GM23338 (cell line): Measurements from ENCODE around the gene ASB2. TPM values are rescaled to one million over a fixed set of nuclear protein-coding genes. Genes with fewer than 3 reads are reported as not detected.

Source experiments
- ATAC-seq: fragments of 200-7000 bp; cut with Tn5 transposase; 3 replicates; pipeline ENCODE4 v1.9.1; 2020
- DNase-seq: peaks from one replicate; pipeline ENCODE4 v3.0.0-alpha.2; 2015; ENCODE audit warnings: low spot score
- H2AFZ ChIP-seq: fragments of 200-600 bp; sonication (generic); 2 replicates; pipeline ENCODE4 v1.8.0; 2016; ENCODE audit warnings: antibody characterized with exemption, mild to moderate bottlenecking, moderate library complexity
- H3F3A ChIP-seq: fragments of 200-600 bp; sonication (generic); replicated peaks from 2 replicates; pipeline ENCODE4 v1.8.0; 2017; ENCODE audit warnings: antibody characterized with exemption, mixed run types, low read depth
- H3K27ac ChIP-seq: fragments of 200-600 bp; sonication (generic); 2 replicates; pipeline ENCODE4 v1.6.1; 2016; ENCODE audit warnings: low read depth
- H3K27me3 ChIP-seq: fragments of 200-600 bp; sonication (generic); 2 replicates; pipeline ENCODE4 v1.8.0; 2016; ENCODE audit warnings: mild to moderate bottlenecking, mixed run types, moderate library complexity; ENCODE audit not compliant: insufficient read depth
- H3K36me3 ChIP-seq: fragments of 200-600 bp; sonication (generic); 2 replicates; pipeline ENCODE4 v1.8.0; 2016; ENCODE audit warnings: mild to moderate bottlenecking; ENCODE audit not compliant: insufficient read depth
- H3K4me1 ChIP-seq: fragments of 200-600 bp; sonication (generic); 2 replicates; pipeline ENCODE4 v1.8.0; 2016; ENCODE audit warnings: mild to moderate bottlenecking, moderate library complexity; ENCODE audit not compliant: insufficient read depth
- H3K4me2 ChIP-seq: fragments of 200-600 bp; sonication (generic); 2 replicates; pipeline ENCODE4 v1.7.1; 2017; ENCODE audit warnings: mixed run types
- H3K4me3 ChIP-seq: fragments of 200-600 bp; sonication (generic); 2 replicates; pipeline ENCODE4 v1.6.1; 2016; ENCODE audit warnings: mixed run types
- H3K79me2 ChIP-seq: fragments of 200-600 bp; sonication (generic); replicated peaks from 2 replicates; pipeline ENCODE4 v1.8.0; 2017; ENCODE audit warnings: mild to moderate bottlenecking; ENCODE audit not compliant: insufficient read depth
- H3K9me2 ChIP-seq: fragments of 200-600 bp; sonication (generic); 2 replicates; pipeline ENCODE4 v1.8.0; 2017; ENCODE audit not compliant: insufficient read depth
- H4K20me1 ChIP-seq: fragments of 200-600 bp; sonication (generic); replicated peaks from 2 replicates; pipeline ENCODE4 v1.8.0; 2017; ENCODE audit warnings: mild to moderate bottlenecking; ENCODE audit not compliant: insufficient read depth
- H3K27ac Mint-ChIP-seq: 2 replicates; pipeline ENCODE4 v1.8.0; 2020; ENCODE audit warnings: inconsistent platforms, mild to moderate bottlenecking, moderate library complexity, mixed read lengths
- H3K27me3 Mint-ChIP-seq: 3 replicates; pipeline ENCODE4 v1.8.0; 2022; ENCODE audit warnings: low read depth, mild to moderate bottlenecking, moderate library complexity, mixed read lengths, inconsistent platforms; ENCODE audit not compliant: insufficient read depth, poor library complexity
- H3K36me3 Mint-ChIP-seq: 3 replicates; pipeline ENCODE4 v1.8.0; 2021; ENCODE audit warnings: low read depth, mild to moderate bottlenecking, inconsistent platforms, moderate library complexity, mixed read lengths
- H3K4me1 Mint-ChIP-seq: 3 replicates; pipeline ENCODE4 v1.8.0; 2020; ENCODE audit warnings: mild to moderate bottlenecking, inconsistent platforms, mixed read lengths
- H3K4me3 Mint-ChIP-seq: 3 replicates; pipeline ENCODE4 v1.8.0; 2021; ENCODE audit warnings: moderate library complexity, mild to moderate bottlenecking, inconsistent platforms, mixed read lengths
- H3K9me3 Mint-ChIP-seq: 3 replicates; pipeline ENCODE4 v1.8.0; 2020; ENCODE audit warnings: moderate library complexity, mild to moderate bottlenecking, inconsistent platforms, mixed read lengths
- CTCF ChIP-seq, 2 experiments: fragments of 200-600 bp in 1 of 2; sonication (generic) in 1 of 2; conservative IDR thresholded peaks; 2 replicates each; pipeline versions ENCODE4 v1.5.1 to v1.6.1; 2016 to 2017; ENCODE audit warnings: antibody characterized with exemption in 2 of 2, low read depth in 2 of 2, mild to moderate bottlenecking in 2 of 2, moderate library complexity in 1 of 2
- EZH2 ChIP-seq: fragments of 200-600 bp; sonication (generic); IDR thresholded peaks from one replicate; pipeline ENCODE4 v1.8.0; 2017; ENCODE audit warnings: antibody characterized with exemption, mild to moderate bottlenecking, low read depth; ENCODE audit not compliant: unreplicated experiment
- JUNB ChIP-seq: IDR thresholded peaks from one replicate; pipeline ENCODE4 v1.6.1; 2016; ENCODE audit warnings: antibody characterized with exemption; ENCODE audit not compliant: unreplicated experiment
- POLR2AphosphoS5 ChIP-seq: IDR thresholded peaks from 2 replicates; pipeline ENCODE4 v1.6.1; 2016; ENCODE audit warnings: antibody characterized with exemption, low read depth
- STAT1 ChIP-seq: IDR thresholded peaks from one replicate; pipeline ENCODE4 v1.6.1; 2016; ENCODE audit warnings: antibody characterized with exemption; ENCODE audit not compliant: unreplicated experiment
- ZNF462 ChIP-seq: fragments of 250-450 bp; sonication (Bioruptor Pico); IDR thresholded peaks from 2 replicates; pipeline ENCODE4 v1.5.0; 2020; ENCODE audit warnings: mild to moderate bottlenecking, moderate library complexity
- polyA plus RNA-seq: library from polyadenylated mRNA; unstranded; fragments of >200 nt; fragmentation: Nextera tagmentation; extraction: Ambion mirVana; gene quantifications from 2 replicates; pipeline ENCODE4 v1.2.1, GENCODE V29; 2016
- total RNA-seq: library from RNA; depleted of rRNA; stranded (reverse); fragments of >200 nt; shearing (Covaris generic); gene quantifications from 2 replicates; pipeline ENCODE4 v1.2.3, GENCODE V29; 2014

The ASB2 gene
- total and polyA plus RNA-seq, 2 experiments from 2014 or later, result 1.2 to 1.7 TPM

- no peak overlapping the region for H3K27ac Mint-ChIP-seq
- Histone ChIP-seq H3F3A (no peaks in the 10 kb centered on the region), H3K36me3 (no peaks in the 10 kb centered on the region), H3K79me2 (no peaks in the 10 kb centered on the region), H3K4me3 (no peak overlapping the region), H3K4me2 (no peak overlapping the region), H3K27ac (no peak overlapping the region), H4K20me1 (no peaks in the 10 kb centered on the region), H2AFZ (no peak overlapping the region), H3K9me2 (no peaks in the 10 kb centered on the region), H3K4me1 (peaks cover 8% of the 10 kb centered on the region), H3K27me3 (no peaks in the 10 kb centered on the region)
- ATAC-seq, result no peak
- peaks cover 21% of the 10 kb centered on the region for H3K4me1 Mint-ChIP-seq
- no peaks in the 10 kb centered on the region for H3K36me3 Mint-ChIP-seq
- no peak for TF ChIP-seq POLR2AphosphoS5
- no peak for TF ChIP-seq CTCF (conservative IDR thresholded peaks at IDR 0.05; ENCODE audit: low read depth in 2 of 2)
- TF ChIP-seq EZH2, result no peak
- no peak for TF ChIP-seq STAT1
- peaks cover 10% of the 10 kb centered on the region for H3K27me3 Mint-ChIP-seq
- no peaks in the 10 kb centered on the region; the same call in 1 of the 3 replicates for H3K9me3 Mint-ChIP-seq
- no peak for DNase-seq
- no peak overlapping the region for H3K4me3 Mint-ChIP-seq
These were observed 77.6 kb downstream of the ASB2 start for GRCh38 chr14:93898731-93899130.

GRCh38 chr14:93898081-93898611, 78.2 kb downstream of the ASB2 start:
- H3K27me3 Mint-ChIP-seq, result peaks cover 10% of the 10 kb centered on the region
- no peak overlapping the region for H3K4me3 Mint-ChIP-seq
- Histone ChIP-seq H3K4me1 (peaks cover 14% of the 10 kb centered on the region), H3K27ac (no peak overlapping the region), H3K9me2 (no peaks in the 10 kb centered on the region), H3K79me2 (no peaks in the 10 kb centered on the region), H3F3A (no peaks in the 10 kb centered on the region), H4K20me1 (no peaks in the 10 kb centered on the region), H3K4me3 (no peak overlapping the region), H2AFZ (no peak overlapping the region), H3K27me3 (no peaks in the 10 kb centered on the region), H3K36me3 (no peaks in the 10 kb centered on the region), H3K4me2 (no peak overlapping the region)
- H3K4me1 Mint-ChIP-seq, result peaks cover 24% of the 10 kb centered on the region
- ATAC-seq, result no peak
- TF ChIP-seq JUNB (no peak), ZNF462 (CRISPR knock-in tag) (no peak)
- H3K36me3 Mint-ChIP-seq, result no peaks in the 10 kb centered on the region
- no peaks in the 10 kb centered on the region; the same call in 1 of the 3 replicates for H3K9me3 Mint-ChIP-seq
- no peak overlapping the region for H3K27ac Mint-ChIP-seq
- DNase-seq, result no peak
